Measurements from ENCODE around the gene CAMK4.
A peak's percentile ranks its signal among the peaks of the same experiment; 100 is the strongest.
"Not testable (repeated sequence)": the region's sequence is repeated elsewhere in the genome, so short reads cannot be mapped to it uniquely, and the experiment has no call there.

The CAMK4 gene

GRCh38 chr5:111408817-111409216 is 184.6 kb downstream of the CAMK4 start:
- intact Hi-C loops (cut with DNase I): no loop called here
- DNase-seq: no peak

GRCh38 chr5:111409266-111409665 is 185.1 kb downstream of the CAMK4 start:
- DNase-seq; intact Hi-C loops (cut with DNase I): not testable (repeated sequence)

- intact Hi-C loops (cut with DNase I): not testable (repeated sequence)
Observed at GRCh38 chr5:111410067-111410466, 185.9 kb downstream of the CAMK4 start.

GRCh38 chr5:111411301-111411700 is 187.1 kb downstream of the CAMK4 start:
- intact Hi-C loops (cut with DNase I): no loop called here
- DNase-seq: no peak

More at GRCh38 chr5:111410067-111410466, 185.9 kb downstream of the CAMK4 start:
- not testable (repeated sequence) for DNase-seq

- intact Hi-C loops (cut with DNase I): no loop called here
- no peak for DNase-seq
Observed at GRCh38 chr5:111412593-111412992, 188.4 kb downstream of the CAMK4 start.

- intact Hi-C loops (cut with DNase I): no loop called here
- DNase-seq: no peak
Observed at GRCh38 chr5:111415053-111415452, 190.9 kb downstream of the CAMK4 start.

GRCh38 chr5:111422245-111422644 is 198.1 kb downstream of the CAMK4 start:
- intact Hi-C loops (cut with DNase I): no loop called here
- DNase-seq: no peak

GRCh38 chr5:111422747-111423720 is 198.8 kb downstream of the CAMK4 start:
- intact Hi-C loops (cut with DNase I): no loop called here
- no peak for DNase-seq

- intact Hi-C loops (cut with DNase I): no loop called here
- no peak for DNase-seq
Observed at GRCh38 chr5:111425205-111425604, 201.0 kb downstream of the CAMK4 start.

- DNase-seq: no peak
- intact Hi-C loops (cut with DNase I): no loop called here
Observed at GRCh38 chr5:111427762-111428161, 203.6 kb downstream of the CAMK4 start.

GRCh38 chr5:111432883-111433536 is 208.8 kb downstream of the CAMK4 start:
- no peak for DNase-seq
- intact Hi-C loops (cut with DNase I): no loop called here

- intact Hi-C loops (cut with DNase I): no loop called here
- DNase-seq: no peak
Observed at GRCh38 chr5:111434800-111435199, 210.6 kb downstream of the CAMK4 start.

- intact Hi-C loops (cut with DNase I): no loop called here
- DNase-seq: no peak
Observed at GRCh38 chr5:111439473-111440075, 215.4 kb downstream of the CAMK4 start.

GRCh38 chr5:111447099-111447498 is 222.9 kb downstream of the CAMK4 start:
- intact Hi-C loops (cut with DNase I): no loop called here
- DNase-seq: no peak

GRCh38 chr5:111447822-111448221 is 223.6 kb downstream of the CAMK4 start:
- DNase-seq: no peak
- intact Hi-C loops (cut with DNase I): no loop called here

- intact Hi-C loops (cut with DNase I): no loop called here
- no peak for DNase-seq
Observed at GRCh38 chr5:111453295-111453694, 229.1 kb downstream of the CAMK4 start.

- intact Hi-C loops (cut with DNase I): no loop called here
- DNase-seq: no peak
Observed at GRCh38 chr5:111453747-111454146, 229.6 kb downstream of the CAMK4 start.

GRCh38 chr5:111454198-111454622 is 230.0 kb downstream of the CAMK4 start:
- DNase-seq: no peak
- intact Hi-C loops (cut with DNase I): no loop called here

- no peak for DNase-seq
- intact Hi-C loops (cut with DNase I): no loop called here
Observed at GRCh38 chr5:111454776-111455175, 230.6 kb downstream of the CAMK4 start.

GRCh38 chr5:111461255-111461671 is 237.1 kb downstream of the CAMK4 start:
- intact Hi-C loops (cut with DNase I): loop anchor here (1.0 kb wide), 1 partner anchor 303 kb away; no protein-coding TSS in a partner anchor
- DNase-seq: peak in 9 of 10 donors; percentile 15 to 94 (median 33)

GRCh38 chr5:111461934-111462333 is 237.8 kb downstream of the CAMK4 start:
- intact Hi-C loops (cut with DNase I): loop anchor here (1.0 kb wide), 1 partner anchor 304 kb away; no protein-coding TSS in a partner anchor
- peak in 1 of 10 donors; percentile 52 for DNase-seq

Measured in posterior cingulate gyrus (tissue), 11 donors.